Measurements from ENCODE around the gene ATP9A.
A peak's percentile ranks its signal among the peaks of the same experiment; 100 is the strongest.

- peak; percentile 57 to 82 (median 78) for TF ChIP-seq CTCF (IDR thresholded peaks at IDR 0.05)
- no peak for TF ChIP-seq POLR2AphosphoS5 (IDR thresholded peaks at IDR 0.05; ENCODE audit: insufficient read depth in 1 of 2, low read depth in 1 of 2)
- TF ChIP-seq POLR2A (IDR thresholded peaks at IDR 0.05), result no peak
These were observed 128.9 kb downstream of the ATP9A start for GRCh38 chr20:51639206-51639832.
